GM12875 (cell line): Measurements from ENCODE around the gene SPANXA2.
"Not testable (repeated sequence)": the region's sequence is repeated elsewhere in the genome, so short reads cannot be mapped to it uniquely, and the experiment has no call there.

Experiments
- H3K4me3 ChIP-seq: one replicate; pipeline ENCODE4 v1.5.1; 2011; ENCODE audit warnings: low read depth, low read length, control low read depth
- TF ChIP-seq, protein P1 (sequence below): IDR thresholded peaks from 2 replicates; pipeline ENCODE4 v1.5.1; 2011; ENCODE audit warnings: low read depth, mild to moderate bottlenecking, control low read depth, inconsistent platforms, low read length, moderate library complexity, borderline replicate concordance; ENCODE audit not compliant: insufficient read depth

SPANXA2 gene, protein sequence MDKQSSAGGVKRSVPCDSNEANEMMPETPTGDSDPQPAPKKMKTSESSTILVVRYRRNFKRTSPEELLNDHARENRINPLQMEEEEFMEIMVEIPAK

DNA sequence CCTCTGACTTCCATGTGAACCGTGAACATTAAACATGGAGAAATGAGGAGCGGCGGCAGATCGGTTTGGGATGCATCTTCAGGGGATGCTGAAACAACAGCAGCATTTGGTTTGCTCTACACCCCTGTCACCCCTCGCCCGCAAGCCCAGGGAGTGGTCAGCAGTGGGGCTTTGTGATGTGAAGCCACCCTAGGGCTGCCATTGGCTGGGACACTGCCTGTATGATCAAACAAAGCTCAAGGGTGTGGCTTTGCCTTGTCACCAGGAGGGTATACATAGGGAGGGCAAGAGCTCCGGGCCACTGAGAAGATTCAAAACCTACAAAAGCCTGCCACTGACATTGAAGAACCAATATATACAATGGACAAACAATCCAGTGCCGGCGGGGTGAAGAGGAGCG lies at the start of gene SPANXA2:
Gene SPANXA2 (plus strand): TSS at position 301 of the 400 bp plus-strand sequence. CDS start 60 bp downstream, at position 361.
- not testable (repeated sequence) for H3K4me3 ChIP-seq

- H3K4me3 ChIP-seq, result not testable (repeated sequence)
Observed at GRCh38 chrX:141542551-141542950, 47.0 kb upstream of the SPANXA2 start.

DNA sequence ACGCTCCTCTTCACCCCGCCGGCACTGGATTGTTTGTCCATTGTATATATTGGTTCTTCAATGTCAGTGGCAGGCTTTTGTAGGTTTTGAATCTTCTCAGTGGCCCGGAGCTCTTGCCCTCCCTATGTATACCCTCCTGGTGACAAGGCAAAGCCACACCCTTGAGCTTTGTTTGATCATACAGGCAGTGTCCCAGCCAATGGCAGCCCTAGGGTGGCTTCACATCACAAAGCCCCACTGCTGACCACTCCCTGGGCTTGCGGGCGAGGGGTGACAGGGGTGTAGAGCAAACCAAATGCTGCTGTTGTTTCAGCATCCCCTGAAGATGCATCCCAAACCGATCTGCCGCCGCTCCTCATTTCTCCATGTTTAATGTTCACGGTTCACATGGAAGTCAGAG lies 4.9 kb upstream of the SPANXA2 start, which contains the start of gene SPANXA1:
Gene SPANXA1 (minus strand): TSS at position 101 of the 400 bp plus-strand sequence. CDS start 60 bp downstream, at position 41.
- not testable (repeated sequence) for H3K4me3 ChIP-seq

DNA sequence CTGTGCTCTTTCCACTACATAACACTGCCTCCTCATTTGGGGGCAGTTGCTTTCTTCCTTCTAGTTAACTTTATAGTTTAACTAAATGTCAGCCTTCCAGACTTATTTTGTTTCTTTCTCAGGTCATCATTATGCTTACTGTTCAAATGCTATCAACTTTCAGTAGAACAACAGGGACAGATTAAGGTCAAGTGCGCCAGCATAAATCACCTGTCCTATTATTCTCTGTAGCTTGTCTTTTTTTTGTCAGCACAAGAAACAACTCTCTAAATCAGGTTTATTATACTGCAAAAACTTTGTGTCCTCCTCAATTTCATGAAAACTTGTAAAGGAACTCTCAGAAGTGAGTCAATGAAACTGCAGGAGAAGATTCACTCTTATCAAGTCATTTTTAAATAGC lies 19.6 kb downstream of the SPANXA2 start:
- TF ChIP-seq, protein P1, sequence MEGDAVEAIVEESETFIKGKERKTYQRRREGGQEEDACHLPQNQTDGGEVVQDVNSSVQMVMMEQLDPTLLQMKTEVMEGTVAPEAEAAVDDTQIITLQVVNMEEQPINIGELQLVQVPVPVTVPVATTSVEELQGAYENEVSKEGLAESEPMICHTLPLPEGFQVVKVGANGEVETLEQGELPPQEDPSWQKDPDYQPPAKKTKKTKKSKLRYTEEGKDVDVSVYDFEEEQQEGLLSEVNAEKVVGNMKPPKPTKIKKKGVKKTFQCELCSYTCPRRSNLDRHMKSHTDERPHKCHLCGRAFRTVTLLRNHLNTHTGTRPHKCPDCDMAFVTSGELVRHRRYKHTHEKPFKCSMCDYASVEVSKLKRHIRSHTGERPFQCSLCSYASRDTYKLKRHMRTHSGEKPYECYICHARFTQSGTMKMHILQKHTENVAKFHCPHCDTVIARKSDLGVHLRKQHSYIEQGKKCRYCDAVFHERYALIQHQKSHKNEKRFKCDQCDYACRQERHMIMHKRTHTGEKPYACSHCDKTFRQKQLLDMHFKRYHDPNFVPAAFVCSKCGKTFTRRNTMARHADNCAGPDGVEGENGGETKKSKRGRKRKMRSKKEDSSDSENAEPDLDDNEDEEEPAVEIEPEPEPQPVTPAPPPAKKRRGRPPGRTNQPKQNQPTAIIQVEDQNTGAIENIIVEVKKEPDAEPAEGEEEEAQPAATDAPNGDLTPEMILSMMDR, result no peak
- no peak overlapping the region for H3K4me3 ChIP-seq

GRCh38 chrX:141619336-141619735 lies 29.8 kb downstream of the SPANXA2 start:
- H3K4me3 ChIP-seq, result no peak overlapping the region
- TF ChIP-seq, protein P1, result no peak

- H3K4me3 ChIP-seq, result no peak overlapping the region
- TF ChIP-seq, protein P1, result no peak
Observed at GRCh38 chrX:141632124-141632523, 42.6 kb downstream of the SPANXA2 start.

DNA sequence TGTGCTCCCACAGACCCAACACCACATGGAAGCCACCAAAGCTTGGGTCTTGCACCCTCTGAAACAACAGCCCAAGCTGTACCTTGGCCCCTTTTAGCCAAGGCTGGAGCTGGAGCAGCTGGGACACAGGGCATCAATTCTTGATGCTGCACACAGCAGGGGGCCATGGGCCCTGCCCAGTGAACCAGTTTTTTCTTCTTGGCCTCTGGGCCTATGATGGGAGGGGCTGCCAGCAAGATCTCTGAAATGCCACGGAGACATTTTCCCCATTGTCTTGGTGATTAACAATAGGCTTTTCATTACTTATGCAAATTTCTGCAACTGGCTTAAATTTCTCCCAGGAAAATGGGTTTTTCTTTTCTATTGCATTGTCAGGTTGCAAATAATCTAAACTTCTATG lies 49.0 kb downstream of the SPANXA2 start:
- no peak overlapping the region for H3K4me3 ChIP-seq
- TF ChIP-seq, protein P1, result no peak
